Tibial nerve (tissue), 3 donors: ENCODE measurements around the gene GTF3C6.

Source experiments
- POLR2A ChIP-seq, 2 donors: fragments of 450-650 bp; IDR thresholded peaks; one replicate each; pipeline ENCODE4 v1.6.1; 2017; ENCODE audit warnings: antibody characterized with exemption in 2 of 2, mild to moderate bottlenecking in 2 of 2, moderate library complexity in 2 of 2
- TF ChIP-seq, protein P1 (sequence below), 5 experiments: fragments of 200-600 bp in 3 of 5; fragments of 450-650 bp in 2 of 5; sonication (generic) in 3 of 5; IDR thresholded peaks; one replicate each; pipeline ENCODE4 v1.5.1; 2016 to 2019; ENCODE audit warnings: antibody characterized with exemption in 5 of 5, mild to moderate bottlenecking in 3 of 5, moderate library complexity in 2 of 5

DNA sequence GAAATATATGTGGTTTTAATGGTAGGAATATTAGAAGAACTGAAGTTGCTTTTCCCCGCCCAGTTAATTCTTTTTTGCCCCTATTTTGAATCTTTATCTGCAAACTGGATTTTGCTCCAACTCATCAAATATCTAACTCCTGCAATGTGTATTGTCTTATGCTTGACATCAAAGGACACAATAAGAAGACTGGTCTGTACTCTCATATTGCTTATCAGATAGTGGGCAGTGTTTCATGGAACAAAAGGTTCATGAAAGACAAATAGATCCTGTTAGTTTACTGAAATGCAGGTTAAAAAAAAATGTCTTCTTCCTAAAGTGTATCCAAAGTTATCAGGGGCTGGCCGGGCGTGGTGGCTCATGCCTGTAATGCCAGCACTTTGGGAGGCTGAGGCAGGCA lies 27.7 kb upstream of the GTF3C6 start:
- TF ChIP-seq, protein P1, sequence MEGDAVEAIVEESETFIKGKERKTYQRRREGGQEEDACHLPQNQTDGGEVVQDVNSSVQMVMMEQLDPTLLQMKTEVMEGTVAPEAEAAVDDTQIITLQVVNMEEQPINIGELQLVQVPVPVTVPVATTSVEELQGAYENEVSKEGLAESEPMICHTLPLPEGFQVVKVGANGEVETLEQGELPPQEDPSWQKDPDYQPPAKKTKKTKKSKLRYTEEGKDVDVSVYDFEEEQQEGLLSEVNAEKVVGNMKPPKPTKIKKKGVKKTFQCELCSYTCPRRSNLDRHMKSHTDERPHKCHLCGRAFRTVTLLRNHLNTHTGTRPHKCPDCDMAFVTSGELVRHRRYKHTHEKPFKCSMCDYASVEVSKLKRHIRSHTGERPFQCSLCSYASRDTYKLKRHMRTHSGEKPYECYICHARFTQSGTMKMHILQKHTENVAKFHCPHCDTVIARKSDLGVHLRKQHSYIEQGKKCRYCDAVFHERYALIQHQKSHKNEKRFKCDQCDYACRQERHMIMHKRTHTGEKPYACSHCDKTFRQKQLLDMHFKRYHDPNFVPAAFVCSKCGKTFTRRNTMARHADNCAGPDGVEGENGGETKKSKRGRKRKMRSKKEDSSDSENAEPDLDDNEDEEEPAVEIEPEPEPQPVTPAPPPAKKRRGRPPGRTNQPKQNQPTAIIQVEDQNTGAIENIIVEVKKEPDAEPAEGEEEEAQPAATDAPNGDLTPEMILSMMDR (IDR thresholded peaks at IDR 0.05) = no peak
- TF ChIP-seq POLR2A (IDR thresholded peaks at IDR 0.05) = no peak
